Measurements from ENCODE around the gene GMDS.

- TF ChIP-seq CTCF (IDR thresholded peaks at IDR 0.05 in 4 of 5, conservative IDR thresholded peaks at IDR 0.05 in 1 of 5) = no peak
- no peak for TF ChIP-seq POLR2A (IDR thresholded peaks at IDR 0.05)
These were observed 651.5 kb downstream of the GMDS start for GRCh38 chr6:1593958-1594314.

Data from gastrocnemius medialis (tissue), 4 donors.